ENCODE measurements around the gene RBL2.

GRCh38 chr16:53507464-53508179, 73.4 kb downstream of the RBL2 start:
- no peak for TF ChIP-seq GATA2 (IDR thresholded peaks at IDR 0.05; ENCODE audit: low read depth, low read length)
- TF ChIP-seq GATA3 (IDR thresholded peaks at IDR 0.05; ENCODE audit: low read depth, low read length) = no peak

All from SH-SY5Y (cell line).